Dendritic cell treated with granulocyte-macrophage colony-stimulating factor and Interleukin-4, amounts not matched to agents 40 ng/mL and 50 ng/mL, for 4 days (primary cell): ENCODE data around the gene ONECUT1.

Experiments used
- H3K27ac Mint-ChIP-seq: one replicate; pipeline ENCODE4 v1.8.0; 2022; ENCODE audit warnings: mild to moderate bottlenecking, mixed read lengths
- H3K27me3 Mint-ChIP-seq: one replicate; pipeline ENCODE4 v1.8.0; 2022; ENCODE audit warnings: mild to moderate bottlenecking, mixed read lengths
- H3K36me3 Mint-ChIP-seq: one replicate; pipeline ENCODE4 v1.8.0; 2022; ENCODE audit warnings: low read depth, mixed read lengths
- H3K4me1 Mint-ChIP-seq: one replicate; pipeline ENCODE4 v1.8.0; 2022; ENCODE audit warnings: low read depth, mixed read lengths
- H3K4me3 Mint-ChIP-seq: one replicate; pipeline ENCODE4 v1.8.0; 2022; ENCODE audit warnings: mild to moderate bottlenecking, moderate library complexity, mixed read lengths
- H3K9me3 Mint-ChIP-seq: one replicate; pipeline ENCODE4 v1.8.0; 2022; ENCODE audit warnings: mixed read lengths
- intact Hi-C: fragments of 100-400 bp; cut with micrococcal nuclease; formaldehyde crosslinking; loops from one replicate; pipeline ENCODE4 v1.15.0; 2022

ONECUT1 gene

GRCh38 chr15:52782514-52782913 lies 7.6 kb downstream of the ONECUT1 start:
- Mint-ChIP-seq H3K27me3 (peaks cover 59% of the 10 kb centered on the region), H3K36me3 (no peaks in the 10 kb centered on the region), H3K4me3 (no peak overlapping the region), H3K4me1 (peaks cover 48% of the 10 kb centered on the region), H3K27ac (no peak overlapping the region), H3K9me3 (no peaks in the 10 kb centered on the region)
- intact Hi-C loops = loop anchor here (5.0 kb wide), 1 partner anchor 415 kb away; no protein-coding TSS in a partner anchor

- Mint-ChIP-seq H3K9me3 (no peaks in the 10 kb centered on the region), H3K36me3 (no peaks in the 10 kb centered on the region), H3K4me3 (peak overlapping the region; percentile 58), H3K27me3 (peaks cover 57% of the 10 kb centered on the region), H3K27ac (peak overlapping the region; percentile 82), H3K4me1 (peaks cover 45% of the 10 kb centered on the region)
- intact Hi-C loops = loop anchor here (5.0 kb wide), 1 partner anchor 417 kb away; no protein-coding TSS in a partner anchor
Observed at GRCh38 chr15:52780172-52780980, 9.8 kb downstream of the ONECUT1 start.

GRCh38 chr15:52778457-52778856 lies 11.7 kb downstream of the ONECUT1 start:
- Mint-ChIP-seq H3K4me3 (no peak overlapping the region), H3K27me3 (peaks cover 50% of the 10 kb centered on the region), H3K36me3 (no peaks in the 10 kb centered on the region), H3K4me1 (peaks cover 31% of the 10 kb centered on the region), H3K27ac (no peak overlapping the region), H3K9me3 (no peaks in the 10 kb centered on the region)
- intact Hi-C loops = no loop called here

- H3K27ac Mint-ChIP-seq = no peak overlapping the region
- no peaks in the 10 kb centered on the region for H3K36me3 Mint-ChIP-seq
- no peak overlapping the region for H3K4me3 Mint-ChIP-seq
- H3K27me3 Mint-ChIP-seq = peaks cover 67% of the 10 kb centered on the region
- intact Hi-C loops = no loop called here
- no peaks in the 10 kb centered on the region for H3K9me3 Mint-ChIP-seq
- H3K4me1 Mint-ChIP-seq = peaks cover 13% of the 10 kb centered on the region
Observed at GRCh38 chr15:52772766-52773165, 17.4 kb downstream of the ONECUT1 start.

GRCh38 chr15:52765785-52766184 lies 24.4 kb downstream of the ONECUT1 start:
- Mint-ChIP-seq H3K4me3 (no peak overlapping the region), H3K27ac (no peak overlapping the region), H3K36me3 (no peaks in the 10 kb centered on the region), H3K9me3 (no peaks in the 10 kb centered on the region), H3K27me3 (peaks cover 45% of the 10 kb centered on the region), H3K4me1 (peaks cover 11% of the 10 kb centered on the region)
- intact Hi-C loops = loop anchor here (5.0 to 10.0 kb wide), 2 partner anchors 432 to 949 kb away; no protein-coding TSS in a partner anchor

GRCh38 chr15:52764731-52765130 lies 25.4 kb downstream of the ONECUT1 start:
- H3K4me1 Mint-ChIP-seq = peaks cover 11% of the 10 kb centered on the region
- H3K9me3 Mint-ChIP-seq = no peaks in the 10 kb centered on the region
- no peak overlapping the region for H3K4me3 Mint-ChIP-seq
- H3K27ac Mint-ChIP-seq = no peak overlapping the region
- H3K27me3 Mint-ChIP-seq = peaks cover 40% of the 10 kb centered on the region
- intact Hi-C loops = loop anchor here (5.0 to 10.0 kb wide), 2 partner anchors 433 to 950 kb away; no protein-coding TSS in a partner anchor
- H3K36me3 Mint-ChIP-seq = no peaks in the 10 kb centered on the region

GRCh38 chr15:52762621-52763020 lies 27.5 kb downstream of the ONECUT1 start:
- peaks cover 38% of the 10 kb centered on the region for H3K27me3 Mint-ChIP-seq
- H3K4me1 Mint-ChIP-seq = peaks cover 11% of the 10 kb centered on the region
- H3K27ac Mint-ChIP-seq = no peak overlapping the region
- H3K9me3 Mint-ChIP-seq = no peaks in the 10 kb centered on the region
- no peaks in the 10 kb centered on the region for H3K36me3 Mint-ChIP-seq
- intact Hi-C loops = loop anchor here (10.0 kb wide), 1 partner anchor 952 kb away; no protein-coding TSS in a partner anchor
- no peak overlapping the region for H3K4me3 Mint-ChIP-seq

- intact Hi-C loops = loop anchor here (10.0 kb wide), 1 partner anchor 954 kb away; no protein-coding TSS in a partner anchor
- Mint-ChIP-seq H3K4me3 (no peak overlapping the region), H3K4me1 (peaks cover 11% of the 10 kb centered on the region), H3K27me3 (peaks cover 28% of the 10 kb centered on the region), H3K9me3 (no peaks in the 10 kb centered on the region), H3K36me3 (no peaks in the 10 kb centered on the region), H3K27ac (no peak overlapping the region)
Observed at GRCh38 chr15:52760562-52760961, 29.6 kb downstream of the ONECUT1 start.

- Mint-ChIP-seq H3K9me3 (no peaks in the 10 kb centered on the region), H3K4me1 (peaks cover 7% of the 10 kb centered on the region), H3K27ac (no peak overlapping the region), H3K36me3 (no peaks in the 10 kb centered on the region), H3K4me3 (no peak overlapping the region), H3K27me3 (peaks cover 26% of the 10 kb centered on the region)
- intact Hi-C loops = loop anchor here (10.0 kb wide), 1 partner anchor 955 kb away; no protein-coding TSS in a partner anchor
Observed at GRCh38 chr15:52759969-52760368, 30.2 kb downstream of the ONECUT1 start.

- peaks cover 26% of the 10 kb centered on the region for H3K27me3 Mint-ChIP-seq
- H3K4me1 Mint-ChIP-seq = peaks cover 5% of the 10 kb centered on the region
- intact Hi-C loops = no loop called here
Observed at GRCh38 chr15:52757496-52757895, 32.6 kb downstream of the ONECUT1 start.

GRCh38 chr15:52751522-52751921 lies 38.6 kb downstream of the ONECUT1 start:
- Mint-ChIP-seq H3K4me3 (no peak overlapping the region), H3K9me3 (no peaks in the 10 kb centered on the region), H3K36me3 (no peaks in the 10 kb centered on the region), H3K4me1 (no peaks in the 10 kb centered on the region), H3K27me3 (peaks cover 27% of the 10 kb centered on the region), H3K27ac (no peak overlapping the region)
- intact Hi-C loops = no loop called here

More at GRCh38 chr15:52757496-52757895, 32.6 kb downstream of the ONECUT1 start:
- Mint-ChIP-seq H3K27ac (no peak overlapping the region), H3K9me3 (no peaks in the 10 kb centered on the region), H3K36me3 (no peaks in the 10 kb centered on the region), H3K4me3 (no peak overlapping the region)

- H3K27ac Mint-ChIP-seq = no peak overlapping the region
- H3K27me3 Mint-ChIP-seq = peaks cover 25% of the 10 kb centered on the region
- intact Hi-C loops = no loop called here
Observed at GRCh38 chr15:52749258-52749657, 40.9 kb downstream of the ONECUT1 start.

GRCh38 chr15:52746162-52746757 lies 43.9 kb downstream of the ONECUT1 start:
- peaks cover 18% of the 10 kb centered on the region for H3K27me3 Mint-ChIP-seq
- intact Hi-C loops = no loop called here
- no peaks in the 10 kb centered on the region for H3K36me3 Mint-ChIP-seq
- no peaks in the 10 kb centered on the region for H3K9me3 Mint-ChIP-seq
- H3K4me3 Mint-ChIP-seq = no peak overlapping the region
- no peaks in the 10 kb centered on the region for H3K4me1 Mint-ChIP-seq
- no peak overlapping the region for H3K27ac Mint-ChIP-seq

More at GRCh38 chr15:52749258-52749657, 40.9 kb downstream of the ONECUT1 start:
- Mint-ChIP-seq H3K4me1 (no peaks in the 10 kb centered on the region), H3K36me3 (no peaks in the 10 kb centered on the region), H3K9me3 (no peaks in the 10 kb centered on the region), H3K4me3 (no peak overlapping the region)
